ENCODE data around the gene ESR2. TPM values are rescaled to one million over a fixed set of nuclear protein-coding genes. Genes with fewer than 3 reads are reported as not detected.

The ESR2 gene
- total and polyA plus RNA-seq, 2 of the 8 experiments (the other 6 are each of a cell fraction or from before 2014, with no cell fraction given): 0.19 to 0.23 TPM

DNA sequence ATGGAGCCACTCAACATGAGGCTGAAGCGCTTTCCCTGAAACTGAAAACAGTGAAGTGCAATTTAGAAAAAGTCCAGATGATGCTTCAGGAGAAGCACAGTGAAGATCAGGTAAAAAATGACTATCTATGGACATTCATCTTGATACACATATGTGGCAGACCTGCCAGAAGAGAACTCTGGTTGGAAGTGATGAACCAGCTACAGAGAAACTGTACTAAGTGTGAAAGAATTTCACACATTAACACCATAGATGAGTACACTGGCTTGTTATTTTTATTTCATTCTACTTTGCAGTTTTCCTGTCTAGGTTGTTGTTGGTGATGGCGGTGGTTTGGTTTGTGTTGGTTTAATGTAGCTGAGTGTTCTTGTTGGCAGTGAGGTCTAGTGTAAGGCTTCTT lies 174.7 kb downstream of the ESR2 start:
- no peaks in the 10 kb centered on the region for H3K79me2 ChIP-seq (ENCODE audit: control insufficient read depth in 1 of 2, insufficient read depth in 2 of 2, low read length in 2 of 2)
- H2BK20ac ChIP-seq (ENCODE audit: low read length): no peak overlapping the region
- no peak overlapping the region for H3K23ac ChIP-seq (ENCODE audit: insufficient read length)
- no peak overlapping the region for H2AFZ ChIP-seq (ENCODE audit: low read length)
- H3K9ac ChIP-seq (replicated peaks in 1 of 4; ENCODE audit: extremely low read depth in 1 of 4, low read depth in 3 of 4, low read length in 3 of 4): no peak overlapping the region
- H3K4me3 ChIP-seq (ENCODE audit: extremely low read depth in 1 of 4, insufficient read depth in 2 of 4, low read depth in 3 of 4, low read length in 4 of 4): no peak overlapping the region
- no peak overlapping the region for H3K27ac ChIP-seq (ENCODE audit: low read depth, low read length)
- no peaks in the 10 kb centered on the region for H3K9me3 ChIP-seq (ENCODE audit: insufficient read depth in 2 of 2, low read depth in 1 of 2, low read length in 1 of 2)
- POLR2A ChIA-PET (ENCODE audit: partially characterized antibody): no interaction called here
- H4K20me1 ChIP-seq (replicated peaks in 1 of 2; ENCODE audit: control insufficient read depth in 1 of 2, insufficient read depth in 2 of 2, low read length in 2 of 2): no peaks in the 10 kb centered on the region
- no peak overlapping the region for H4K91ac ChIP-seq (replicated peaks; ENCODE audit: insufficient read length, low read length)
- H3K4me1 ChIP-seq (replicated peaks in 1 of 4; ENCODE audit: control insufficient read depth in 3 of 4, insufficient read depth in 4 of 4, low read length in 3 of 4): no peaks in the 10 kb centered on the region
- no peak overlapping the region for H2BK15ac ChIP-seq (ENCODE audit: low read length)
- no peak overlapping the region for H3K18ac ChIP-seq (ENCODE audit: extremely low read depth, low read length)
- 95% methylated on average over 2 of the region's 2 CpGs; no CpG with 5 or more reads in 1 of the 2 experiments for WGBS, 2 experiments (ENCODE audit: extremely low coverage in 1 of 2, insufficient coverage in 1 of 2, insufficient read length in 1 of 2, insufficient replicate concordance in 2 of 2, low coverage in 1 of 2, low lambda C conversion rate in 2 of 2, missing lambda C conversion rate in 1 of 2)
- H3K36me3 ChIP-seq (ENCODE audit: control insufficient read depth in 2 of 4, insufficient read depth in 4 of 4, low read length in 3 of 4): peaks cover 0 to 23% (median 10%) of the 10 kb centered on the region in 4 experiments; a peak in 5 of 8 replicates
- no peak overlapping the region for H2AK5ac ChIP-seq (ENCODE audit: low read depth, low read length)
- H3K79me1 ChIP-seq (ENCODE audit: low read depth, low read length): no peaks in the 10 kb centered on the region
- no peak overlapping the region for H4K5ac ChIP-seq (ENCODE audit: insufficient read length, low read depth, low read length)
- H4K8ac ChIP-seq (ENCODE audit: extremely low read depth, insufficient read depth, low read length): no peak overlapping the region
- H2BK12ac ChIP-seq (ENCODE audit: low read depth, low read length): no peak overlapping the region
- no peak overlapping the region for H2BK5ac ChIP-seq (ENCODE audit: low read depth, low read length)
- no peak overlapping the region for H3K14ac ChIP-seq (ENCODE audit: insufficient read length)
- no peak for FAIRE-seq
- no peak overlapping the region for H3K56ac ChIP-seq (replicated peaks; ENCODE audit: insufficient read length, low read depth, low read length)
- H3K27me3 ChIP-seq (replicated peaks in 1 of 4; ENCODE audit: control insufficient read depth in 3 of 4, extremely low read depth in 1 of 4, insufficient read depth in 3 of 4, low read length in 3 of 4): no peaks in the 10 kb centered on the region
- H3K4ac ChIP-seq (replicated peaks; ENCODE audit: insufficient read length, low read depth, low read length): no peak overlapping the region
- H3K4me2 ChIP-seq (ENCODE audit: insufficient read depth in 1 of 2, low read depth in 2 of 2, low read length in 2 of 2): no peak overlapping the region
- no peaks in the 10 kb centered on the region for H3K23me2 ChIP-seq (ENCODE audit: low read depth, low read length)
- TF ChIP-seq RNF2 (IDR thresholded peaks at IDR 0.05; ENCODE audit: borderline replicate concordance, low read depth, low read length, missing control alignments, poor library complexity, severe bottlenecking) (no peak), SIN3A (conservative IDR thresholded peaks at IDR 0.05 in 1 of 2, IDR thresholded peaks at IDR 0.05 in 1 of 2; ENCODE audit: low read depth in 1 of 2, low read length in 2 of 2) (no peak), POLR2A (IDR thresholded peaks at IDR 0.05; ENCODE audit: control extremely low read depth in 1 of 2, low read depth in 2 of 2, low read length in 2 of 2) (no peak), SP2 (IDR thresholded peaks at IDR 0.05; ENCODE audit: low read length) (no peak), POU5F1 (IDR thresholded peaks at IDR 0.05; ENCODE audit: low read depth, low read length) (no peak), BACH1 (IDR thresholded peaks at IDR 0.05; ENCODE audit: low read length) (no peak), RFX5 (IDR thresholded peaks at IDR 0.05; ENCODE audit: borderline replicate concordance, low read depth, low read length) (no peak), EGR1 (IDR thresholded peaks at IDR 0.05; ENCODE audit: borderline replicate concordance, low read depth, low read length) (no peak), SIRT6 (IDR thresholded peaks at IDR 0.05; ENCODE audit: low read length) (no peak), EP300 (IDR thresholded peaks at IDR 0.05; ENCODE audit: borderline replicate concordance in 1 of 2, low read depth in 2 of 2, low read length in 2 of 2) (no peak)
- TF ChIP-seq, protein P1, sequence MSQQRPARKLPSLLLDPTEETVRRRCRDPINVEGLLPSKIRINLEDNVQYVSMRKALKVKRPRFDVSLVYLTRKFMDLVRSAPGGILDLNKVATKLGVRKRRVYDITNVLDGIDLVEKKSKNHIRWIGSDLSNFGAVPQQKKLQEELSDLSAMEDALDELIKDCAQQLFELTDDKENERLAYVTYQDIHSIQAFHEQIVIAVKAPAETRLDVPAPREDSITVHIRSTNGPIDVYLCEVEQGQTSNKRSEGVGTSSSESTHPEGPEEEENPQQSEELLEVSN (IDR thresholded peaks at IDR 0.05): no peak
- no peak overlapping the region for H2BK120ac ChIP-seq (replicated peaks; ENCODE audit: low read depth, low read length)
- no peak for DNase-seq (ENCODE audit: low read depth in 1 of 2, low spot score in 2 of 2)
- CTCF ChIA-PET (ENCODE audit: partially characterized antibody): no interaction called here
